HG03159 (cell line): ENCODE results near the gene CTBS.
"Not testable (repeated sequence)": the region's sequence is repeated elsewhere in the genome, so short reads cannot be mapped to it uniquely, and the experiment has no call there.

Experiments used
- ATAC-seq: cut with Tn5 transposase; IDR thresholded peaks from one replicate; pipeline ENCODE4 v1.9.1; 2021; ENCODE audit warnings: mild to moderate bottlenecking, moderate library complexity; ENCODE audit not compliant: unreplicated experiment

Gene CTBS, protein sequence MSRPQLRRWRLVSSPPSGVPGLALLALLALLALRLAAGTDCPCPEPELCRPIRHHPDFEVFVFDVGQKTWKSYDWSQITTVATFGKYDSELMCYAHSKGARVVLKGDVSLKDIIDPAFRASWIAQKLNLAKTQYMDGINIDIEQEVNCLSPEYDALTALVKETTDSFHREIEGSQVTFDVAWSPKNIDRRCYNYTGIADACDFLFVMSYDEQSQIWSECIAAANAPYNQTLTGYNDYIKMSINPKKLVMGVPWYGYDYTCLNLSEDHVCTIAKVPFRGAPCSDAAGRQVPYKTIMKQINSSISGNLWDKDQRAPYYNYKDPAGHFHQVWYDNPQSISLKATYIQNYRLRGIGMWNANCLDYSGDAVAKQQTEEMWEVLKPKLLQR

DNA sequence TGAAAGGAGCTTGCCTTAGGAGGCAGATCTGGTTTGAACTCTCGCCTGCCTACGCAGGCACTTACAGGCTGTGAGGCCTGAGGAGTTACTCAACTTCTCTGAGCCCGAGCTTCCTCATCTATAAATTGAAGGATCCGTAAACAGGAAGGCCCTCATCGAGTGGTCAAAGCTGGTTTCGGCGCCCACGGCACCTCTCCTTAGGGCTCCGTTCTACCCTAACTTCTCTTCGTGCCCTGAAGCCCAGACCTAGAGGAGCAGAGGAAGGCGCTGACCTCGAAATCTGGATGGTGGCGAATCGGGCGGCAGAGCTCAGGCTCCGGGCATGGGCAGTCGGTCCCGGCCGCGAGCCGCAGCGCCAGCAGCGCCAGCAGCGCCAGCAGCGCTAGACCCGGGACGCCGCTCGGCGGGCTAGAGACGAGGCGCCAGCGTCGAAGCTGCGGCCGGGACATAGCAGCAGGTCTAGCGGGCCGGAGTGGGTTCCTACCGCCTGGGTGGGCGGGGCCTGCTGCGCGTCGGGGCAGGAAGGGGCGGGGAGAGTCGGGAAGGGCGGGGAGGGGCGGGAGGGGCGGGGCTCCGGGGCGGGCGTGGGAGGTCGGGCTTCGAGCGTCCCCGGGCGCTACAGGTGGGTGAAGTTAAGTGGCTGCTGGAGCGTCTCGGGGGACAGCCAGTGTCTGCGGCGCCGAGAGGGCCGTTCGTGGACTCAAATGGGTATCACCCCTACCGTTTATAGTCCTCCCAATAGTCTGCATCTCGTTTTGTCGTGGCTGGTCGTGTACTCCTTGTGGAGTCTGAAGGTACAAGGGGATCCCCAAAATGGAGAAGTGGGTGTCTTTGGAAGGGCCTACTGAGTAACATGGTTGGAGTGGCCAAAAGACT is at the start of gene CTBS:
Gene CTBS, minus strand, starts transcription at position 474 of the 876 bp plus-strand sequence. Its CDS starts 25 bp downstream, at position 449.
- peak; percentile 83 for ATAC-seq

DNA sequence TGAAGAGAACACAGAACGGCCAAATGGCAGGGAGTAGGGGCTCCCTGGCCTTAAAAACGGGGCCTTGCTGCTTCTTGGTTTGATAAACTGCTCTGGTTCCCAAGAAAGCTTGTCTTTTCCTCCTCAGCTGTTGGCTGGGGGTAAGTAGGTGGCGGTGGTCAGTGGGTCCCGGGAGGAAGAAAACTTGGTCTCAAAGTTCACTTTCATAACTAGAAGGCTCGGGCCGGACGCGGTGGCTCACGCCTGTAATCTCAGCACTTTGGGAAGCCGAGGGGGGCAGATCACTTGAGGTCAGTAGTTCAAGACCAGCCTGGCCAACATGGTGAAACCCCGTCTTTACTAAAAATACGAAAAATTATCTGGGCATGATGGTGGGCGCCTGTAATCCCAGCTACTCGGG is 47.3 kb upstream of the CTBS start:
- ATAC-seq = no peak

DNA sequence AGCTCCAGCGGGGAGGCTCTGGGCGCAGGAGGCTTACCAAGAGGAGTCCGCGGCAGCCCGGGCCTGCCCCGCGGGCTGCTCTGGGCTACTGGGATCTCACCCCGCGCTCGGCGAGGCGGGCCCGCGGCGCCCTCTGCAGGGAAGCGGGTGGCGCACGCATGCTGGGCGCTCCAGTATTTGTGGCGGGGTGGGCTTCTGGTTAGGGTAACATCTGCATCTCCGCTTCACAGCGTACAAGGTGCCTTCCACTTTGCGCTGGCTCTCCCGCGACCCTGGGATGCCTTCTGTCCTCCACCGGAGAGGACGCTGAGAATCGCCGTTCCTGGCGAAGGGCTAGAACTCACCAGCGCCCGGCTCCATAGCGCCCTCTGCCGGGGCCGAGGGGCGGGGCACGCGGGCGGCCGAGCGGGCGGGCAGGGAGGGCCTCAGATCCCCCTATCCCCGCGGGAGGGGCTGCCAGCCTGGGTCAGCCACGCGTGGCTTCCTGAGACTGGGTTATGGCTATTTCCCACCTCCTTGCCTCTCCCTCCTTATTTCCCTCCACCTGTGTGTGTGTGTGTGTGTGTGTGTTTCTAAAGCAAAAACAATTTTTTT is 46.6 kb upstream of the CTBS start:
- peak; percentile 91 for ATAC-seq

DNA sequence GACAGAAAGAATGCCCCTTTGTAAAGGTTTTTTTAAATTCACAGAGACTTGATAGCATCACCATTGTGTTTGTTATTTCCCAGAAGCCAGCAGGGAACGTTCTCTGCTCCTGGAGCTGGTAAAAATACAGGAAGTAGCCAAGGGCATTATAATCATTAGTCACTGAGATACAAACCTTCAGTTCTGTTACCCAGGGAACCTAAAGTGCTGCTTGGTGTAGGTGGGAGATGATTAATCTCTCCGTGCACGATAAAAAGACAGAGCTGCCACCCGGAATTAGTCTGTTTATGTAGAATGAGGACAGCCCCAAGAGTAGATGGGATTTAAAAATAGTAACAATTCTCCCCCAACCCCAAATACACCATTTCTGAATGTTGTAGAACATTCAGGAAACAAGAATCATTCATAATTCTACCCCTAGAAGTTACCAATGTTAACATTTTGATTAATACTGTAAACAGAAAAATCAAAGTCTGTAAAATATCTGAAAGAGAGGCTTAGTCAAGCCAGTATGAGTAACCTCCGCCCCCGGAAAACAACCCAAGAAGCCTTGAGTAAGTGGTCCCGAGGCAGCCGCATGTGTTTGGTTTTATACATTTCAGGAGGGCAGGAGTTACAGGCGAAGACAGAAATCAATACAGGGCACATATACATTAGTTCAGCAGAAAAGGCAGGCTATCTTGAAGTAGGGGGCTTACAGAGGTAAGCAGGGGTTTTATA is 45.3 kb upstream of the CTBS start:
- ATAC-seq = no peak

DNA sequence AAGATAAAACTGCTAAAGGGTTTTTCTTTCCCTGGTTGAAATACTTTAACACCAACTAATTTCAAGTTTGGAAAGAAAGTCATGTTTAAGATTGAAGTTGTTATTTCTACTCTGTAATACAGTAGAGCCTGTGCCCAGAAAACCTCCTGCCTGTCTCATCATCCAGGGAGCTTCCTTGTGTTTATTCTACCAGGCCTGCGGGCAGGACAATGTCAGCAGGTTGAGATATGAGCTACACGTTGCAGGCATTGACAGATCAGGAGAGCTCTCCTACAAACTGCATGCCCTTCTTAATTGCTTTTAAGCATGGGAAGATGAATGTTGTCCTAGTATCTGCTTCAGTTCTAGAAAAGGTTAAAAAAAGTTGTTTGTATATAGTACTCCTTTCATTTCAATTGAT is 43.1 kb upstream of the CTBS start:
- no peak for ATAC-seq

DNA sequence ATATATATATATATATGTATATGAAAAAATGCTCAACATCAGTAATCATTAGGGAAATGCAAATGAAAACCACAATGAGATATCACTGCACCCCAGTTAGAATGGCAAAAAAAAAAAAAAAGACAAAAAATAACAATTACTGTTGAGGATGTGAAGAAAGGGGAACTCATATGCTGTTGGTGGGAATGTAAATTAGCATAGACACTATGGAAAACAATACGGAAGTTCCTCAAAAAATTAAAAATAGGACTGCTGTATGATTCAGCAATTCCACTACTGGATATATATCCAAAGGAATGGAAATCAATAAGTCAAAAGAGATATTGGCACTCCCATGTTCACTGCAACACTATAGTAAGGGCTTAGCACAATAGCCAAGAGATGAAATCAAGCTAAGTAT is 41.5 kb upstream of the CTBS start:
- no peak for ATAC-seq

DNA sequence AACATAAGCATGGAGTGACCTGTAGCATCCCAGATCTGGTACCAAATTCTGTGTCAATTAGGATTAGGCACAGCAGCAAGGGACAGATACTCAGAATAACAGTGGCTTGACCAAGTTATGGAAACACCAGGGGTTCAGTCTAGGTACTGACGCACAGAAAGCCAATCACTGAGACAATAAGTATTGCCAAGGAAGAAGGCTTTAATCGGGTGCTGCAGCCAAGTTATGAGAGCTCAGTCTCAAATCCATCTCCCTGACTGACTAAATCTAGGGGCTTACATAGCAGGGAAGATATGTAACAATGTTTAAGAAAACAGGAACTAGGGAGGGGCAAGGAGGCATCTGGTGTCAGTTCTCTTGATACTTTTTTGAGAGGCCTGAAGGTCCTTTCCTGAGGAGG is 39.6 kb upstream of the CTBS start:
- no peak for ATAC-seq

DNA sequence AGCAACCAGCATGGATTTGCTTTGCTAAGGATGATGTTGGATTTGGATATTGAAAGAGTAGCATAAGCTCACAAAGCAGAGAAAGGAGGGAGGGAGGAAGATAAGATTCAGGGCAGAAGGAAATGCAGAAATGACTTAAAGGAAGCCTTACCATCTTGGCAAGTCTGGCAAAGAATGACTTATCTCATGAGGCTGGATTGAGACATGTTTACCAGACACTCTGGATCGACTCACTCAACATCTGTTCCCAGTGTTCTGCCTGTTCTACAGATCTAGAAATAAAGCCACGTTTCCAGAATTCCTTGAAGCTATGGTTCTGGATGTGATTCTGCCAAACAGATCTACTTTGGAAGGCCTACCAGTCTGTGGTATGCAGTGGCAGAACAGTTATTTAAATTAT is 38.8 kb upstream of the CTBS start:
- no peak for ATAC-seq

DNA sequence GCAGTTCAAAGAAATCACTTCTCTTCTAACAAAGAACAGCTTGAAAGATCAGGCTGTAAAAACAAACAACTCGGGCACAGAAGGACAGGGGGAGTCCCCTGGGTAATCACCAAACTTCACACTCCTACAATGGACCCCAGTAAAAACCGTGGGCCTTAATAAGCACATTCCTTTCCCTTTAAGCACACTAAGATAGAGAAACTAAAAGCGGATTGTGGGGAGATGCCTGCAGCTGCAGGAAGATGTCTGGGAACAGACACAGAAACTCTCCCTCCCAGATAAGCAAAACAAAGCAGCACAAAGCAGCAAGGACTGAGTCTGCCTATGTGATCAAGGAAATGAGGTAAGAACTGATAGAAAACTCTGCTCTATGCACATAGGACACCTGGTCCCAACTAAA is 37.6 kb upstream of the CTBS start:
- no peak for ATAC-seq

DNA sequence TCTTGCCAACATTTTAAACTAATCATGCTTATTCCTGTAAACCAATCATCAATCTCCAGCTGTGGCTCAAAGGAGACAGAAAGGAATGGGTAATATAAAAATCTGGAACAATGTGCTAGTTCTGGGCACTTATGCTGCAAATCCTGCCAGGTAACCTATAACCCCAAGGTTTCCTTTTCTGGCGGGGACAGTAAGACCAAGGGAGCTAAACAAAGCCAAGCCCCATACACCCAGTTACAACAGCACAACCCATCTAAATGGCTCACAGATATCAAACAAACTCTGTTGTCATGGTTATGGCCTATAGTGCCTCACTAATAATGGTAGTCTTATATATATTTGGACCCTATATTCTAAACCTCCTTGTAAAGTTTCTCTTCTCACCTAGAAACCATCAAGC is 36.9 kb upstream of the CTBS start:
- ATAC-seq = no peak

DNA sequence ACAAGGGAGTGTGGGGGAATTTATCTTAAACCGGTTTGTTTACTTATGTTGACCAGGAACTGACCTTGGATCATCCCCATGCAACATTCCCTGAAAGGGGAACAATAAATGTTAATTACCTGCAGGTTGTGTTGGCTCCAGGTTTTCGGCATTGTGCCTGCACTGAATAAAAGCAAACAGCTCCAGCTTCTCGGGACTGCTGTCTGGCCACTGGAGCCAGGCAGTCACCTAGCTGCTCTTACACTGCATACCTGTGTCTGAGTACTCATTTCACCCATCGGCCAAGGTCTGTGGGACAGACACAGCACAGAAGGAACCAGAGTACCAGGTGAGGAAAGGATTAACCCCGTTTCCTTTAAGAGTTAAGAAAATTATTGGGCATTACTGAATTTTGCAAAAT is 32.7 kb upstream of the CTBS start:
- no peak for ATAC-seq

DNA sequence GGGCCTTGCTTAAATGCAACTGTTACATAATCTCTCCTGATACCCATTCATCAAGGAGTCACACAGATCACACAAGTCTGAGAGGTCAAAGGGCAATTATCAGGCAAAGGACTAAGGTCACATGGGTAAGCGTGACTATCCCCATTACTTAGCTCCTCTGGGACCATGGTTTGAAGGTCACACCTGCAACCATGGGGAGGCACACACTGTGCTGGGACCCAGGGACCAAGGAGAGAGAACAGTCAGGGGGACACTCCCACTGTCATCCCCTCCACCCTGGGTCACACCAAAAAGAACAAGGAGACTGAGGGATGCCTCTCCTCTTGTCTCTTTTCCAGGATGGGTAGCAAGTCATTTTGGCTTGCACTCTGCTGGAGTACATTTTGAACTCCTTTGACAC is 30.9 kb upstream of the CTBS start:
- no peak for ATAC-seq

DNA sequence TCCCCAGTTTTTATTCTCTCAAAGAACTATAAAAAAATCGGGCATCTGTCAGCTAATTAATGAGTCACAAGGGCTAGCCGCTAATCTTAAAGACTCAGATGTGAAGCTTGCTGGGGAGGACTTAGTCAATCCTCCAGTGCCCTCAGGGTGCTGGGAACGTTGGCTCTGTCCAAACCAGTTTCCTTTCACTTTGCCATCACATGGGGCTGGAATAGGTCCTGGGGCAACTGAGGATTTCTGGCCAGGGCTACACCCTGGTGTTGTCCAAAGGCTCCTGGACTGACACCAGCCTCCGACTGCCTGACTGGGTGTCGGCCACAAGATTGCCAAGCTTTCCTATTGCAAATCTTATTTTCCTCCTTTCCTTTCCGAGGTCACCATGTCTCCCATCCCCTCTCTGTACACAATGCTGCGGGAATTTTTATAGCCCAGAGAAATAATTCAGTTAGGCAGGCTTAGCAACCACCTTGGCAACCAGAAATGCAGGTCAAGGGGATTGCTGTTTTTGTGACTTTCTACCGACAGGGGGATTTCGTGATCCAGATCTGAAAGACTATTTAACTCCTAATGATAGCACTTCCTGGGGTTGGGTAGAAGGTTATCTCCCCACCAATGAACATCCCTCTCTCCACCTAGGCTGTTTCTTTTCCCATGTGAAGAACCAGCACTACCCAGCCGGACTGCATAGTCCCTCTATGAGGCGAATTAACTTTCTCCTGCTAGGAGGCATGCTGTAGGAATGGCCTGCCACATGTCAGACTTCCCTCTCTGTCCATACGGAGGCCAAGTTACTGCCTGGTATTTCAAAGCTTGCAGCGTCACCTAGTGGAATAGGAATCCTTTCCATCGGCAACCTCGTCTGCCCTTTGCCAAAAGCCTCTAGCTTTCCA is 29.9 kb upstream of the CTBS start:
- no peak for ATAC-seq

DNA sequence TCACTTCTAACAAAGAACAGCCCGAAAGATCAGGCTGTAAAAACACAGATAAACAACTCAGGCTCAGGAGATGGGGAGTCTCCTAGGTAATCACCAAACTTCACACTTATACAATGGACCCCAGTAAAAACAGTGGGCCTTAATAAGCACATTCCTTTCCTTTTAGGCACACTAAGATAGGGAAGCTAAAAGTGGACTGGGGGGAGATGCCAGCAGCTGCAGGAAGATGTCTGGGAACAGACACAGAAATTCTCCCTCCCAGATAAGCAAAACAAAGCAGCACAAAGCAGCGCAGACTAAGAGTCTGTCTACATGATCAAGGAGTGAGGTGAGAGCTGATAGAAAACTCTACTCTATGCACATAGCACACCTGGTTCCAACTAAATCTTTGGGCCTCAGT is 29.0 kb upstream of the CTBS start:
- no peak for ATAC-seq

DNA sequence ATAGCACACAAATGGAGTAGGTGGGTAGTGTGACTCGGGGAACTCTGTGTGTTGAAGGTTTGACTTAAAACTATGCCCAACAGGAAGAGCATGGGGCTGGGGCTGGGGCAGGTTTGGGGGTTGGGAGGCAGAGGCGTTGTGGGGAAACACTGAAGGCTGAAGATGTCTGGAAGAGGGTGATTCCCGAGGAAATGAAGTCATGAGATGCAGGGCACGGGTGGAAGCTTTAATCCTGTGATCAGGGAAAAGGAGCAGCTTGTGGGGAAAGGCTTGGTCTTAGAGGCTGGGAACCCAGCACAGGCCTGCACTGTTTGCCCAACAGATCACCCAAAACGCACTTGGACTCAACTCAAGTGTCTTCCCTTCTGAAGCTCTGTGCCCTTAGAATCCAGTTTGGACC is 26.6 kb upstream of the CTBS start:
- no peak for ATAC-seq

DNA sequence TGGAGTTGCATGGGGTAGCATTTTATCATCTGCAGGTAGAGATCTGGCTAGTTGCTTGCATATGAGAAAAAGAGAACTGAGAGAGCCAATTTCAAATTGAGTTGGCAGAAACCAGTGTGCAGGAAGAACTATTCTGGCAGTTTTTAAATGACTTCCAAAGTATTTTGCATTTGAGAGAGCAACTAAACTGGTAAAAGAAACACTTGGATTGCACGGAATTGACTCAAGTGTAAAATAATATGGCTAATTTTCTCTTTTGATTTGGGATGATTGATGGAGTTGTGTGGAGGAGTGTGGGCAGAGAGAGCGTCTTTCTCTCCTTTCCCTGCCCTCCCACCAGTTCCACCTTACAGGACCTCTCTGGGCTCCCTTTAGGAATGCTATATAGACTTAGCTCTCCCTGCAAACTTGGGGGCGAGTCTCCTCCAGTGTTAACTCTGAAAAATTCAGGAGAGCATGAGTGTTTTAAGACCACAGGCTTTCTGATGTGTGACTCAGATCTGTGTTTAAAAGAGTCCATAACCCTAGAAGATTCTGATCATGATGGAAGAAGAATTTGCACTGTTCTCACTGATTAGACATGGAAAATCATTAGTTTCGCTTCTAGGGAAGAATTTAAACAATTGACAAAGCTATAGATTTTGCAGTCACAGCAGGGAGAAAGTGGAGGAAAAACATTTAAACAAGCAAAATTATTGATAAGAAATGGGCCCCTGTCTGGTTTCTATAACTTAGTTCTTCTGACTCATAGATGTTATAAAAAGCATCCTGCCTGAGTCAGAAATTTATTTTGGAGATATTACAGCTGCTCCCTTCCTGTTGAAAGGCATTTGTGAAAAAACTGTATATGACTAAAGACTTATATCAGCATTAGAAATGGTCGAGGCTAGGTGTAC is 24.9 kb upstream of the CTBS start:
- ATAC-seq = peak; percentile 80

DNA sequence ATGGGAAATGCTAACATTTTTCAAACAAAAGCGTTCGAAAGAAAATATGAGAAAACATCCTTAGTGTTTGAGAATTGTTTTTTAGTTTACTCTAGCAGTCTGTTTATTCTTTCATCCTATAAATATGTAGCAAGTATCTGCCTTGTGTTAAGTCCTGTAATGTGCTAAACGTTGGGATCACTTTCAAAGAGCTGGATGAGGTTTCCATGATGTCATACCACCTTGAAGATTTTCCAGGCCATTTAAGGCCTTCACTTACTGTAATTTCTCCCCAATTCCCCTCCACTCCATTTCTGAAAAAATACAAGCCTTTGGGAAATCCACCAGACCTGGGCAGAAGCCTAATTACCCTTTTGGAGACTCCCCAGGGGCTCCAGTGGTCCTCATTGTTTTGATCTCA is 24.2 kb upstream of the CTBS start:
- ATAC-seq = no peak

DNA sequence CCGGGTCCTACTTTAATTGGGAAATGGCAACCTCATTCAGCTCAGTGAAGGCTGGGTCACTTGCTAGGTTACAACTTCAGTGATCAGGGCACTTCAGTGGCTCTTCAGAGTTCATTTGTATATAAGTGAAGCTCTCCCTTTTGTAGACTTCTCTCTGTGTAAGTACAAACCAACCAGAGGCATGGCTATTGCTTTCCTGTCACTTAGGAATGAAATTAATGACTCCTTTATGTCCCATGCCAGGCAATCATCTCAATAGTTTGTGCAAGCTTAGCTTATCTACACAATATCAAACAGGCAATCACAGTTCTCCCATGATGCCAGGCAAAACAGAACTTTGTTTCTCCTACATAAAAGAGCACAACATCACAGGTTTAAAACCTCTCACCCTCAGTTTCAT is 22.8 kb upstream of the CTBS start:
- ATAC-seq = no peak

DNA sequence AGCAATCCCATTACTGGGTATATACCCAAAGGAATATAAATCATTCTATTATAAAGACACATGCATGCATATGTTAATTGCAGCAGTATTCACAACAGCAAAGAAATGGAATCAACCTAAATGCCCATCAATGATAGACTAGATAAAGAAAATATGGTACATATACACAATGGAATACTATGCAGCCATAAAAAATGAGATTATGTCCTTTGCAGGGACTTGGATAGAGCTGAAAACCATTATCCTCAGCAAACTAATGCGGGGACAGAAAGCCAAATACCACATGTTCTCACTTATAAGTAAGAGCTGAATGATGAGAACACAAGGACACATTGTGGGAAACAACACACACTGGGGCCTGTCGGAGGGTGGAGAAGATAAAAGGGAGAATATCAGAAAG is 20.7 kb upstream of the CTBS start:
- not testable (repeated sequence) for ATAC-seq
